Caco-2 (cell line): ENCODE measurements around the gene SNX25. TPM values are rescaled to one million over a fixed set of nuclear protein-coding genes. Genes with fewer than 3 reads are reported as not detected.

ENCODE experiments used
- BruUV-seq: library from RNA; stranded (reverse); fragments of 400-500 nt; replicated peaks from 2 replicates; lab custom pipeline; 2021; lab: Mats Ljungman, UMichigan
- CTCF ChIA-PET: fragments of 300-600 bp; sonication (Branson Sonifier 250); formaldehyde crosslinking; loops from one replicate; lab custom pipeline; 2022; ENCODE audit warnings: antibody characterized with exemption; lab: Charles Lee
- POLR2A ChIA-PET: fragments of 300-600 bp; sonication (Branson Sonifier 250); formaldehyde crosslinking; loops from one replicate; lab custom pipeline; 2022; ENCODE audit warnings: antibody characterized with exemption; lab: Charles Lee
- DNase-seq, 2 experiments: peaks; one replicate each; pipeline versions ENCODE4 v3.0.0 to v3.0.0-alpha.2; 2020 to 2022
- H3K27me3 ChIP-seq: replicated peaks from 2 replicates; pipeline ENCODE4 v1.6.0; 2011; ENCODE audit warnings: low read length; ENCODE audit not compliant: control insufficient read depth, insufficient read depth
- H3K36me3 ChIP-seq: 2 replicates; pipeline ENCODE4 v1.5.1; 2011; ENCODE audit warnings: low read length; ENCODE audit not compliant: control insufficient read depth, insufficient read depth
- H3K4me1 ChIP-seq: fragments of 250-450 bp; sonication (Bioruptor Pico); 2 replicates; pipeline ENCODE4 v1.5.1; 2020; ENCODE audit warnings: mild to moderate bottlenecking
- H3K4me3 ChIP-seq: 2 replicates; pipeline ENCODE4 v1.5.1; 2011; ENCODE audit warnings: low read depth, mild to moderate bottlenecking, control low read depth, low read length
- H3K9me3 ChIP-seq: fragments of 250-450 bp; sonication (Bioruptor Pico); 2 replicates; pipeline ENCODE4 v1.5.1; 2020; ENCODE audit warnings: mild to moderate bottlenecking, moderate library complexity
- H3K27ac Mint-ChIP-seq: one replicate; pipeline ENCODE4 v1.8.0; 2022; ENCODE audit warnings: mixed read lengths; ENCODE audit not compliant: unreplicated experiment
- H3K27me3 Mint-ChIP-seq: one replicate; pipeline ENCODE4 v1.8.0; 2022; ENCODE audit warnings: mixed read lengths; ENCODE audit not compliant: insufficient read depth, unreplicated experiment
- H3K36me3 Mint-ChIP-seq: one replicate; pipeline ENCODE4 v1.8.0; 2022; ENCODE audit warnings: mild to moderate bottlenecking, mixed read lengths; ENCODE audit not compliant: insufficient read depth, unreplicated experiment
- H3K4me1 Mint-ChIP-seq: one replicate; pipeline ENCODE4 v1.8.0; 2022; ENCODE audit warnings: low read depth, mixed read lengths; ENCODE audit not compliant: unreplicated experiment
- H3K4me3 Mint-ChIP-seq: one replicate; pipeline ENCODE4 v1.8.0; 2022; ENCODE audit warnings: mild to moderate bottlenecking, moderate library complexity, mixed read lengths; ENCODE audit not compliant: unreplicated experiment
- H3K9me3 Mint-ChIP-seq: one replicate; pipeline ENCODE4 v1.8.0; 2022; ENCODE audit warnings: mixed read lengths; ENCODE audit not compliant: unreplicated experiment
- CTCF ChIP-seq, 2 experiments: fragments of 200-600 bp in 1 of 2; IDR thresholded peaks; 1 replicate in 1 of 2; 2 replicates in 1 of 2; pipeline versions ENCODE4 v1.5.1 to v1.8.0; 2011 to 2022; ENCODE audit warnings: antibody characterized with exemption in 1 of 2, control low read depth in 1 of 2, inconsistent platforms in 1 of 2, low read depth in 1 of 2, low read length in 1 of 2, mild to moderate bottlenecking in 1 of 2, moderate library complexity in 1 of 2; ENCODE audit not compliant: insufficient read depth in 1 of 2, severe bottlenecking in 1 of 2, unreplicated experiment in 1 of 2
- intact Hi-C: fragments of 100-400 bp; cut with micrococcal nuclease; formaldehyde crosslinking; loops from one replicate; pipeline ENCODE4 v1.10.0; 2022; ENCODE audit not compliant: unreplicated experiment
- total RNA-seq: library from RNA; stranded (reverse); gene quantifications from 2 replicates; pipeline ENCODE4 v1.2.3, GENCODE V29; 2022

SNX25 gene
- total RNA-seq, 1 experiment from 2014 or later = 9.3 TPM

- no peak overlapping the region for H3K4me3 ChIP-seq
- Mint-ChIP-seq H3K4me1 (no peaks in the 10 kb centered on the region), H3K9me3 (no peaks in the 10 kb centered on the region), H3K4me3 (no peak overlapping the region), H3K36me3 (no peaks in the 10 kb centered on the region), H3K27me3 (no peaks in the 10 kb centered on the region), H3K27ac (no peak overlapping the region)
- intact Hi-C loops = no loop called here
- BruUV-seq = no TSS peak
- H3K27me3 ChIP-seq = no peaks in the 10 kb centered on the region
- ChIA-PET CTCF (interaction anchor here (0.9 kb wide), 1 partner anchor 20 kb away, joined by 3 read pairs; no protein-coding TSS in a partner anchor), POLR2A (no interaction called here)
- no peak for TF ChIP-seq CTCF (IDR thresholded peaks at IDR 0.05; ENCODE audit: insufficient read depth in 1 of 2, low read depth in 1 of 2, low read length in 1 of 2, severe bottlenecking in 1 of 2, unreplicated experiment in 1 of 2)
- H3K4me1 ChIP-seq = no peaks in the 10 kb centered on the region
- H3K36me3 ChIP-seq = no peaks in the 10 kb centered on the region
- no peaks in the 10 kb centered on the region for H3K9me3 ChIP-seq
- DNase-seq = no peak
Observed at GRCh38 chr4:185247151-185247550, 37.8 kb downstream of the SNX25 start.

- H3K9me3 ChIP-seq = no peaks in the 10 kb centered on the region
- CTCF ChIA-PET = no interaction called here
- no peaks in the 10 kb centered on the region for H3K4me1 ChIP-seq
- Mint-ChIP-seq H3K9me3 (no peaks in the 10 kb centered on the region), H3K4me1 (no peaks in the 10 kb centered on the region), H3K36me3 (no peaks in the 10 kb centered on the region), H3K4me3 (no peak overlapping the region), H3K27ac (no peak overlapping the region), H3K27me3 (no peaks in the 10 kb centered on the region)
- no peak overlapping the region for H3K4me3 ChIP-seq
- DNase-seq = no peak
- no peaks in the 10 kb centered on the region for H3K36me3 ChIP-seq
- POLR2A ChIA-PET = no interaction called here
- intact Hi-C loops = no loop called here
- BruUV-seq = no TSS peak
- no peak for TF ChIP-seq CTCF (IDR thresholded peaks at IDR 0.05; ENCODE audit: insufficient read depth in 1 of 2, low read depth in 1 of 2, low read length in 1 of 2, severe bottlenecking in 1 of 2, unreplicated experiment in 1 of 2)
- no peaks in the 10 kb centered on the region for H3K27me3 ChIP-seq
Observed at GRCh38 chr4:185248393-185249039, 39.1 kb downstream of the SNX25 start.

- Histone ChIP-seq H3K4me3 (no peak overlapping the region), H3K36me3 (no peaks in the 10 kb centered on the region), H3K27me3 (no peaks in the 10 kb centered on the region), H3K9me3 (no peaks in the 10 kb centered on the region), H3K4me1 (no peaks in the 10 kb centered on the region)
- Mint-ChIP-seq H3K27me3 (no peaks in the 10 kb centered on the region), H3K9me3 (no peaks in the 10 kb centered on the region), H3K4me3 (no peak overlapping the region), H3K36me3 (no peaks in the 10 kb centered on the region), H3K27ac (no peak overlapping the region), H3K4me1 (no peaks in the 10 kb centered on the region)
- no TSS peak for BruUV-seq
- intact Hi-C loops = no loop called here
- ChIA-PET CTCF (no interaction called here), POLR2A (no interaction called here)
- no peak for TF ChIP-seq CTCF (IDR thresholded peaks at IDR 0.05; ENCODE audit: insufficient read depth in 1 of 2, low read depth in 1 of 2, low read length in 1 of 2, severe bottlenecking in 1 of 2, unreplicated experiment in 1 of 2)
- no peak for DNase-seq
Observed at GRCh38 chr4:185249105-185249504, 39.7 kb downstream of the SNX25 start.
